ENCODE data around the gene LRP5.
"Not testable (repeated sequence)": the region's sequence is repeated elsewhere in the genome, so short reads cannot be mapped to it uniquely, and the experiment has no call there.

The LRP5 gene

GRCh38 chr11:68392822-68393221 is 80.4 kb downstream of the LRP5 start:
- DNase-seq (ENCODE audit: low spot score): no peak

- DNase-seq (ENCODE audit: low spot score): no peak
Measured at GRCh38 chr11:68396516-68396915, 84.1 kb downstream of the LRP5 start.

GRCh38 chr11:68397256-68397655 is 84.9 kb downstream of the LRP5 start:
- no peak for DNase-seq (ENCODE audit: low spot score)

GRCh38 chr11:68398995-68399851 is 86.8 kb downstream of the LRP5 start:
- no peak for DNase-seq (ENCODE audit: low spot score)

GRCh38 chr11:68399916-68400315 is 87.5 kb downstream of the LRP5 start:
- no peak for DNase-seq (ENCODE audit: low spot score)

- DNase-seq (ENCODE audit: low spot score): not testable (repeated sequence)
Measured at GRCh38 chr11:68400584-68400983, 88.2 kb downstream of the LRP5 start.

- DNase-seq (ENCODE audit: low spot score): no peak
Measured at GRCh38 chr11:68401856-68402255, 89.5 kb downstream of the LRP5 start.

DNA sequence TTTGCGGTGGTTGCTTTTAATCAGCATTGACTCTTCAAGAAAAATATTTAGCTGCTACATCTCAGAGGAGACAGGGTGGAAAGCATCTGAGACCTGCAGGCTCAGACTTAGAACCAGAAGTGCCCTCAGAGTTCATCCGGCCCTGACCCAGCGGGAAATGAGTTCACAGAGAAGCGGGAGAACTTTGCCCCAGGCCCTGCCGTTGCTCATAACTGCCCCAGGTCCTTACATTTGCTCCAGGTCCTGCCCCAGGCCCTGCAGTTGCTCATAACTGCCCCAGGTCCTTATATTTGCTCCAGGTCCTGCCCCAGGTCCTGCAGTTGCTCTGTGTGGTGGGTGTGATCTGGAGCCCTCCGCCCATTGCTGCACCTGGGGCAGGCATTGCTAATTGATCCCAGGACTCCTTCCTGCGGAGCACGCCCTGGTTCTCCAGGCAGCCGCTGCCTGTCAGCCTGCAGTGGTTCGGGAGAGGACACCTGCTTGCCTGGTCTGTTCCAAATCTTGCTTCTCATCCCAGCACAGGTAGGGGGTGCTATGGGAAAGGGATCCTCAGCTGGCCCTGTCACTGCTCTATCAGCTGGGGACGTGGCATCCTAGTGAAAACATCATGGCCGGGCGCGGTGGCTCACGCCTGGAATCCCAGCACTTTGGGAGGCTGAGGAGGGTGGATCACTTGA is 90.1 kb downstream of the LRP5 start:
- no peak for DNase-seq (ENCODE audit: low spot score)

- no peak for DNase-seq (ENCODE audit: low spot score)
Measured at GRCh38 chr11:68403424-68403823, 91.0 kb downstream of the LRP5 start.

DNA sequence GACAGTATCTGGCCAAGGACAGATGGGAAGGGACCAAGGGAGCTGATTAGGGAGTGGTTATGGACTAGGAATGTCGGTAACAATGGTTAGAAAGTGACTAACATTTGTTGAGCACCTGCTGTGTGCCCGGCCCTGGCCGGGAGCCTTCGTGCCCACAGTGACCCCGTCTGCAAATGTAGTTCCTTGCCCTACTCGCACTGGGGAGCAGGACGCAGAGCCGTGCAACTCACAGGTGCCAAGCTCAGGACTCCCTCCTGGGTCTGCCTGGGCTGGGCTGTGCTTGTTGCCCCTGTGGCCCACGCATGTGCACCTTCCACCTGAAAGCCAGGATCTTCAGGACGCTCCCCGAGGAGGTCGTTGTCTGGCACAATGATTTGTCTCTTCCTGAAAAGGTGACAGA is 91.4 kb downstream of the LRP5 start:
- DNase-seq (ENCODE audit: low spot score): no peak

DNA sequence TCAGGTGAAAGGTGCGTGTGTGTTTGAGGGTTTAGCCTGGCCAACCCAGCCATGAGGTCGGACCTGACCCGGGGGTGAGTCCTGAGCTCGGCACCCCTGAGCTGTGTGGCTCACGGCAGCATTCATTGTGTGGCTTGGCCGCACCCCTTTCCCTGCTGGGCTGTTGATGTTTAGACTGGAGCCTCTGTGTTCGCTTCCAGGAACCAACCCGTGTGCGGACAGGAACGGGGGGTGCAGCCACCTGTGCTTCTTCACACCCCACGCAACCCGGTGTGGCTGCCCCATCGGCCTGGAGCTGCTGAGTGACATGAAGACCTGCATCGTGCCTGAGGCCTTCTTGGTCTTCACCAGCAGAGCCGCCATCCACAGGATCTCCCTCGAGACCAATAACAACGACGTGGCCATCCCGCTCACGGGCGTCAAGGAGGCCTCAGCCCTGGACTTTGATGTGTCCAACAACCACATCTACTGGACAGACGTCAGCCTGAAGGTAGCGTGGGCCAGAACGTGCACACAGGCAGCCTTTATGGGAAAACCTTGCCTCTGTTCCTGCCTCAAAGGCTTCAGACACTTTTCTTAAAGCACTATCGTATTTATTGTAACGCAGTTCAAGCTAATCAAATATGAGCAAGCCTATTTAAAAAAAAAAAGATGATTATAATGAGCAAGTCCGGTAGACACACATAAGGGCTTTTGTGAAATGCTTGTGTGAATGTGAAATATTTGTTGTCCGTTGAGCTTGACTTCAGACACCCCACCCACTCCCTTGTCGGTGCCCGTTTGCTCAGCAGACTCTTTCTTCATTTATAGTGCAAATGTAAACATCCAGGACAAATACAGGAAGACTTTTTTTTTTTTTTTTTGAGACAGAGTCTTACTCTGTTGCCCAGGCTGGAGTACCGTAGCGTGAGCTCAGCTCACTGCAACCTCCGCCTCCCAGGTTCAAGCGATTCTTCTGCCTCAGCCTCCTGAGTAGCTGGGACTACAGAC is 94.2 kb downstream of the LRP5 start:
- no peak for DNase-seq (ENCODE audit: low spot score)

GRCh38 chr11:68408512-68408911 is 96.1 kb downstream of the LRP5 start:
- no peak for DNase-seq (ENCODE audit: low spot score)

- no peak for DNase-seq (ENCODE audit: low spot score)
Measured at GRCh38 chr11:68409748-68410344, 97.5 kb downstream of the LRP5 start.

DNA sequence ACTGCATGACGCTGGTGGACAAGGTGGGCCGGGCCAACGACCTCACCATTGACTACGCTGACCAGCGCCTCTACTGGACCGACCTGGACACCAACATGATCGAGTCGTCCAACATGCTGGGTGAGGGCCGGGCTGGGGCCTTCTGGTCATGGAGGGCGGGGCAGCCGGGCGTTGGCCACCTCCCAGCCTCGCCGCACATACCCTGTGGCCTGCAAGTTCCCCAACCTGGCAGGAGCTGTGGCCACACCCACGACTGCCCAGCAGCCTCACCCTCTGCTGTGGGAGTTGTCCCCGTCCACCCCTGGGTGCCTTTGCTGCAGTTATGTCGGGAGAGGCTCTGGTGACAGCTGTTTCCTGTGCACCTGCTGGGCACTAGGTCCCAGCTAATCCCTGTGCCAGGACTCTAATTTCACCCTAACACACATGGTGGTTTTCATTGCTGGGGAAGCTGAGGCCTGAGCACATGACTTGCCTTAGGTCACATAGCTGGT is 99.2 kb downstream of the LRP5 start:
- DNase-seq (ENCODE audit: low spot score): no peak

GRCh38 chr11:68412593-68413475 is 100.4 kb downstream of the LRP5 start:
- no peak for DNase-seq (ENCODE audit: low spot score)

DNA sequence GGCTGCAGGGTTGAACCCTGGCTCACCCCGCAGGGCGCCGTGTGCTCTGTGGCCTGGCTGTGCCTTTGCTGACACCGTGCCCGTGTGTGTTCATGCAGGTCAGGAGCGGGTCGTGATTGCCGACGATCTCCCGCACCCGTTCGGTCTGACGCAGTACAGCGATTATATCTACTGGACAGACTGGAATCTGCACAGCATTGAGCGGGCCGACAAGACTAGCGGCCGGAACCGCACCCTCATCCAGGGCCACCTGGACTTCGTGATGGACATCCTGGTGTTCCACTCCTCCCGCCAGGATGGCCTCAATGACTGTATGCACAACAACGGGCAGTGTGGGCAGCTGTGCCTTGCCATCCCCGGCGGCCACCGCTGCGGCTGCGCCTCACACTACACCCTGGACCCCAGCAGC is 101.2 kb downstream of the LRP5 start:
- DNase-seq (ENCODE audit: low spot score): no peak

DNA sequence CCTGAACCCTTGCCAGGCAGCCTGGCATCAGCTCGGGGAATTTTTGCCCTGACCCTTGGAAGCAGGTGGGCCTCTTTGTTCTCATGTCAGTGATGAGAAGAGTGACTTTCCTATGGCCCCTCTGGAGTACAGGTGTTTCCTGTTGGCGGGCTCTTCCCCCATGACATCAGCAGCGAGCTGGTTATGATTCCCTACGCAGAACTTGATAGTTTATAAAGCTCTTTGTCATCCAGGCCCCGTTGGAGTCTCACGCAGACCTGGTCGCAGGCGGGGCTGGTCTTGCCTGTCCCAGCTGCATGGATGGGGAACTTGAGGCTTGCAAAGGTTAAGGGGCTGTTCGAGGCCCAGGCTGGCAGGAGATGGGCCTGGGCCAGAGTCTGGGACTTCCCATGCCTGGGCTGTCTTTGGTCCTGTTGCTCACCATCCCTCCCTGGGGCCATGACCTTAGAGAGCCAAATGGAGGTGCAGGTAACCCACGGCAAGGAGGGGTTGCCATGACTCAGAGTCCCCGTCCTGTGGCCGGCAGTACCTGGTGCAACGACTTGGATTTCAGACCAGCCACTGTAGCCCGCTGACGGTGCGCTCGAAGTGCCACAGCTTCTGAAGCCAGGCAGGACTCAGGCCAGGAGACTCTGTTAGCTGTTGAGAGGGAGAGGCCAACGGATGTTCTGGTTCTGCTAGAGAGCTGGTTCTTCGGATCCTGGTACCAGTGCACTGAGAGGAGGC is 102.3 kb downstream of the LRP5 start:
- no peak for DNase-seq (ENCODE audit: low spot score)

- no peak for DNase-seq (ENCODE audit: low spot score)
Measured at GRCh38 chr11:68416070-68416578, 103.7 kb downstream of the LRP5 start.

- no peak for DNase-seq (ENCODE audit: low spot score)
Measured at GRCh38 chr11:68418648-68419047, 106.3 kb downstream of the LRP5 start.

- DNase-seq (ENCODE audit: low spot score): no peak
Measured at GRCh38 chr11:68420171-68420570, 107.8 kb downstream of the LRP5 start.
